HepG2 (cell line): Measurements from ENCODE around the gene SAPCD2. TPM values are rescaled to one million over a fixed set of nuclear protein-coding genes. Genes with fewer than 3 reads are reported as not detected.

Source experiments
- ATAC-seq: fragments of 200-7000 bp; cut with Tn5 transposase; 3 replicates; pipeline ENCODE4 v1.9.1; 2020; ENCODE audit warnings: mild to moderate bottlenecking, moderate library complexity
- BruUV-seq: library from RNA; stranded (reverse); fragments of 400-500 nt; replicated peaks from 2 replicates; lab custom pipeline; 2021; lab: Mats Ljungman, UMichigan
- CTCF ChIA-PET: fragments of 300-600 bp; formaldehyde crosslinking; extraction: SDS; loops from one replicate; lab custom pipeline; 2021; ENCODE audit warnings: low total read pairs, inconsistent platforms, low intra/inter-chr PET ratio; lab: Yijun Ruan, JAX
- POLR2A ChIA-PET: fragments of 350-600 bp; sonication (Branson Sonifier 250); formaldehyde crosslinking; loops from one replicate; lab custom pipeline; 2020; ENCODE audit warnings: antibody characterized with exemption, inconsistent platforms; lab: Yijun Ruan, JAX
- DNase-seq: peaks from one replicate; pipeline ENCODE4 v3.0.0-alpha.2; 2015; ENCODE audit warnings: low spot score
- FAIRE-seq: peaks from 3 replicates; lab custom pipeline; 2011; peaks lifted over from hg19 to GRCh38; lab: Jason Lieb, UNC
- H2AFZ ChIP-seq: one replicate; pipeline ENCODE4 v1.6.1; 2011; ENCODE audit warnings: low read length, inconsistent platforms
- H3K27ac ChIP-seq: fragments of 300-600 bp; 3 replicates; pipeline ENCODE4 v1.8.0; 2011; ENCODE audit warnings: mixed run types, mild to moderate bottlenecking, mixed read lengths, low read length, inconsistent platforms; ENCODE audit not compliant: insufficient read depth; ENCODE audit errors: extremely low read length
- H3K27me3 ChIP-seq, 2 experiments: fragments of 200-600 bp in 1 of 2; 2 replicates in 1 of 2; 3 replicates in 1 of 2; pipeline versions ENCODE4 v1.6.0 to v1.8.0; 2011; ENCODE audit warnings: low read length in 2 of 2, mild to moderate bottlenecking in 2 of 2, moderate library complexity in 2 of 2, inconsistent platforms in 1 of 2; ENCODE audit not compliant: insufficient read depth in 2 of 2, control insufficient read depth in 1 of 2
- H3K36me3 ChIP-seq, 2 experiments: fragments of 200-600 bp in 1 of 2; replicated peaks in 1 of 2; 2 replicates in 1 of 2; 3 replicates in 1 of 2; pipeline versions ENCODE4 v1.5.1 to v1.8.0; 2011; ENCODE audit warnings: low read length in 2 of 2, inconsistent platforms in 1 of 2; ENCODE audit not compliant: insufficient read depth in 2 of 2, control insufficient read depth in 1 of 2
- H3K4me1 ChIP-seq: 2 replicates; pipeline ENCODE4 v1.5.1; 2012; ENCODE audit warnings: low read length, inconsistent platforms; ENCODE audit not compliant: insufficient read depth
- H3K4me2 ChIP-seq: 2 replicates; pipeline ENCODE4 v1.6.0; 2011; ENCODE audit warnings: low read depth, low read length, inconsistent platforms
- H3K4me3 ChIP-seq, 3 experiments: fragments of 200-600 bp in 1 of 3; sonication (generic), shearing (Covaris generic) in 1 of 3; replicated peaks in 1 of 3; 2 replicates each; pipeline ENCODE4 v1.5.1; 2011 to 2016; ENCODE audit warnings: low read length in 3 of 3, inconsistent platforms in 2 of 3, low read depth in 2 of 3, mild to moderate bottlenecking in 2 of 3, control low read depth in 1 of 3, mixed read lengths in 1 of 3; ENCODE audit not compliant: insufficient read depth in 1 of 3
- H3K79me2 ChIP-seq: one replicate; pipeline ENCODE4 v1.6.1; 2011; ENCODE audit warnings: low read length, inconsistent platforms; ENCODE audit not compliant: insufficient read depth
- H3K9ac ChIP-seq: 2 replicates; pipeline ENCODE4 v1.6.0; 2011; ENCODE audit warnings: mild to moderate bottlenecking, low read depth, low read length, inconsistent platforms; ENCODE audit not compliant: insufficient read depth
- H3K9me3 ChIP-seq: 2 replicates; pipeline ENCODE4 v1.5.1; 2012; ENCODE audit warnings: mild to moderate bottlenecking, low read length
- H4K20me1 ChIP-seq: 2 replicates; pipeline ENCODE4 v1.6.0; 2011; ENCODE audit warnings: inconsistent platforms, mild to moderate bottlenecking, low read length, moderate library complexity; ENCODE audit not compliant: insufficient read depth
- ARNTL ChIP-seq: sonication (generic); formaldehyde crosslinking; IDR thresholded peaks from 2 replicates; pipeline ENCODE4 v1.4.0; 2020; ENCODE audit warnings: mild to moderate bottlenecking, missing genetic modification reagents
- EED ChIP-seq: sonication (generic); formaldehyde crosslinking; IDR thresholded peaks from 2 replicates; pipeline ENCODE4 v1.5.0; 2020; ENCODE audit warnings: mild to moderate bottlenecking, missing genetic modification reagents
- GATA4 ChIP-seq: sonication (generic); IDR thresholded peaks from 2 replicates; pipeline ENCODE4 v1.6.1; 2016; ENCODE audit warnings: antibody characterized with exemption, low read depth, borderline replicate concordance
- GFI1 ChIP-seq: sonication (generic); formaldehyde crosslinking; IDR thresholded peaks from 2 replicates; pipeline ENCODE4 v1.5.0; 2020; ENCODE audit warnings: missing genetic modification reagents, mild to moderate bottlenecking, borderline replicate concordance
- HCFC1 ChIP-seq: fragments of 150-350 bp; IDR thresholded peaks from 2 replicates; pipeline ENCODE4 v1.6.1; 2014; ENCODE audit warnings: low read depth, low read length
- LCORL ChIP-seq, 2 experiments: fragments of 450-650 bp in 1 of 2; sonication (generic) in 1 of 2; formaldehyde crosslinking in 1 of 2; IDR thresholded peaks; 2 replicates each; pipeline versions ENCODE4 v1.5.0 to v1.6.1; 2017 to 2020; ENCODE audit warnings: antibody characterized with exemption in 1 of 2, missing genetic modification reagents in 1 of 2
- NFKB2 ChIP-seq: sonication (generic); formaldehyde crosslinking; IDR thresholded peaks from 2 replicates; pipeline ENCODE4 v1.4.0; 2020; ENCODE audit warnings: missing genetic modification reagents, borderline replicate concordance
- PHF8 ChIP-seq: sonication (generic); formaldehyde crosslinking; IDR thresholded peaks from 2 replicates; pipeline ENCODE4 v1.5.0; 2020; ENCODE audit warnings: missing genetic modification reagents
- SP5 ChIP-seq: IDR thresholded peaks from 2 replicates; pipeline ENCODE4 v1.6.1; 2016; ENCODE audit warnings: low read depth, borderline replicate concordance
- TMF1 ChIP-seq: sonication (generic); formaldehyde crosslinking; IDR thresholded peaks from 2 replicates; pipeline ENCODE4 v1.8.1; 2022; ENCODE audit warnings: low read depth, missing genetic modification reagents
- ZBTB42 ChIP-seq: sonication (generic); formaldehyde crosslinking; IDR thresholded peaks from 2 replicates; pipeline ENCODE4 v1.5.0; 2020; ENCODE audit warnings: mild to moderate bottlenecking, missing genetic modification reagents
- ZFX ChIP-seq: sonication (generic); formaldehyde crosslinking; IDR thresholded peaks from 2 replicates; pipeline ENCODE4 v1.4.0; 2020; ENCODE audit warnings: mild to moderate bottlenecking, low read depth, missing genetic modification reagents, moderate library complexity
- ZFY ChIP-seq: sonication (generic); formaldehyde crosslinking; IDR thresholded peaks from 2 replicates; pipeline ENCODE4 v1.4.0; 2020; ENCODE audit warnings: missing genetic modification reagents
- ZGPAT ChIP-seq: IDR thresholded peaks from 2 replicates; pipeline ENCODE4 v1.6.1; 2016; ENCODE audit warnings: mild to moderate bottlenecking
- ZNF136 ChIP-seq: sonication (generic); formaldehyde crosslinking; IDR thresholded peaks from 2 replicates; pipeline ENCODE4 v1.8.1; 2022; ENCODE audit warnings: low read depth, mild to moderate bottlenecking, moderate library complexity, missing genetic modification reagents
- ZNF232 ChIP-seq: sonication (generic); formaldehyde crosslinking; IDR thresholded peaks from 2 replicates; pipeline ENCODE4 v1.4.0; 2020; ENCODE audit warnings: missing genetic modification reagents, borderline replicate concordance
- ZNF33A ChIP-seq: sonication (generic); formaldehyde crosslinking; IDR thresholded peaks from 2 replicates; pipeline ENCODE4 v1.5.1; 2020; ENCODE audit warnings: missing genetic modification reagents, mild to moderate bottlenecking, moderate library complexity, borderline replicate concordance
- ZNF589 ChIP-seq: sonication (generic); formaldehyde crosslinking; conservative IDR thresholded peaks from 2 replicates; pipeline ENCODE4 v1.8.0; 2022; ENCODE audit warnings: mild to moderate bottlenecking, moderate library complexity, missing genetic modification reagents
- ZNF616 ChIP-seq: sonication (generic); formaldehyde crosslinking; IDR thresholded peaks from 2 replicates; pipeline ENCODE4 v1.5.0; 2020; ENCODE audit warnings: low read depth, mild to moderate bottlenecking, missing genetic modification reagents
- WGBS: methylation state at CpG from one replicate; pipeline ENCODE4 v1.1.6; 2017; ENCODE audit warnings: low lambda C conversion rate; 5-methylcytosine and 5-hydroxymethylcytosine counted together
- in situ Hi-C: cut with HindIII; loops from 2 replicates; pipeline ENCODE4 v1.10.0; 2017; ENCODE audit warnings: low pct_unique_long_range_greater_than_20kb; ENCODE audit not compliant: extremely low pct_ligation_motif_present
- intact Hi-C: fragments of 100-400 bp; cut with micrococcal nuclease; formaldehyde crosslinking; loops from one replicate; pipeline ENCODE4 v1.10.0; 2022; ENCODE audit not compliant: unreplicated experiment
- polyA plus RNA-seq, 8 experiments: library from polyadenylated mRNA; depleted of rRNA in 3 of 8; stranded (reverse) in 7 of 8; unstranded in 1 of 8; fragments of >200 nt; fragmentation: Illumina TruSeq in 4 of 8; extraction: Trizol in 4 of 8; gene quantifications; 2 replicates each; pipeline versions ENCODE4 v1.2.1 to v1.2.3, GENCODE V29; 2011 to 2016; ENCODE audit warnings: low read depth in 4 of 8, missing spikeins in 1 of 8, mixed read lengths in 1 of 8; ENCODE audit not compliant: insufficient read depth in 1 of 8
- total RNA-seq, 5 experiments: library from RNA; depleted of rRNA; stranded (reverse); fragments of >200 nt; fragmentation: Illumina TruSeq; extraction: Trizol; gene quantifications; 2 replicates each; pipeline ENCODE4 v1.2.3, GENCODE V29; 2016; ENCODE audit warnings: low read depth in 1 of 5
- TF ChIP-seq, protein P1 (sequence below): sonication (generic); formaldehyde crosslinking; IDR thresholded peaks from 2 replicates; pipeline ENCODE4 v1.5.1; 2020; ENCODE audit warnings: mild to moderate bottlenecking, moderate library complexity, missing genetic modification reagents

SAPCD2 gene
- total and polyA plus RNA-seq, 2 of the 13 experiments (the other 11 are each of a cell fraction or from before 2014, with no cell fraction given), result 21.9 to 42.8 TPM

- Histone ChIP-seq H3K9me3 (no peaks in the 10 kb centered on the region), H3K4me3 (peak within 1 kb of the TSS; percentile 77 to 89 (median 79)), H3K4me2 (peak within 1 kb of the TSS; percentile 98), H3K9ac (peak within 1 kb of the TSS; percentile 87), H2AFZ (no peak within 1 kb of the TSS), H3K4me1 (peaks cover 59% of the 10 kb centered on the region), H3K36me3 (peaks cover 3 to 10% of the 10 kb centered on the region in 2 experiments; a peak in 4 of 5 replicates), H3K27me3 (no peaks in the 10 kb centered on the region; a peak in 1 of 5 replicates), H3K79me2 (peaks cover 6% of the 10 kb centered on the region), H4K20me1 (no peaks in the 10 kb centered on the region), H3K27ac (peak within 1 kb of the TSS; percentile 83)
- ChIA-PET POLR2A (interaction anchor here (0.7 to 6.4 kb wide), 27 partner anchors 10 to 359 kb away, joined by 3 to 105 read pairs (median 7); partner anchors contain the start of genes ENTPD2, NPDC1, RNF208 and SAPCD2), CTCF (interaction anchor here (1.1 kb wide), 1 partner anchor 19 kb away, joined by 5 read pairs; no protein-coding TSS in a partner anchor)
- in situ Hi-C loops, result no loop called here
- peak; percentile 88 for FAIRE-seq
- WGBS, result no CpG with 5 or more reads among the region's 101 CpGs
- BruUV-seq, result no TSS peak
- intact Hi-C loops, result no loop called here
- peak; percentile 97 for DNase-seq
- peak; percentile 87 for ATAC-seq
- peak; percentile 43; the same call in 1 of the 2 replicates for TF ChIP-seq HCFC1
- 0 out of 2 replicates have a peak, but pooled peaks have one; percentile 33 for TF ChIP-seq ZNF616
- 0 out of 2 replicates have a peak, but pooled peaks have one; percentile 25 for TF ChIP-seq GATA4
- TF ChIP-seq ZNF232 (CRISPR knock-in tag), result peak; percentile 14; the same call in 1 of the 2 replicates
- no peak for TF ChIP-seq ZNF33A
- TF ChIP-seq ZFY (CRISPR knock-in tag), result peak; percentile 84
- TF ChIP-seq, protein P1, sequence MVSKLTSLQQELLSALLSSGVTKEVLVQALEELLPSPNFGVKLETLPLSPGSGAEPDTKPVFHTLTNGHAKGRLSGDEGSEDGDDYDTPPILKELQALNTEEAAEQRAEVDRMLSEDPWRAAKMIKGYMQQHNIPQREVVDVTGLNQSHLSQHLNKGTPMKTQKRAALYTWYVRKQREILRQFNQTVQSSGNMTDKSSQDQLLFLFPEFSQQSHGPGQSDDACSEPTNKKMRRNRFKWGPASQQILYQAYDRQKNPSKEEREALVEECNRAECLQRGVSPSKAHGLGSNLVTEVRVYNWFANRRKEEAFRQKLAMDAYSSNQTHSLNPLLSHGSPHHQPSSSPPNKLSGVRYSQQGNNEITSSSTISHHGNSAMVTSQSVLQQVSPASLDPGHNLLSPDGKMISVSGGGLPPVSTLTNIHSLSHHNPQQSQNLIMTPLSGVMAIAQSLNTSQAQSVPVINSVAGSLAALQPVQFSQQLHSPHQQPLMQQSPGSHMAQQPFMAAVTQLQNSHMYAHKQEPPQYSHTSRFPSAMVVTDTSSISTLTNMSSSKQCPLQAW, result peak; percentile 67
- no peak for TF ChIP-seq LCORL (IDR thresholded peaks at IDR 0.05)
- TF ChIP-seq LCORL (CRISPR knock-in tag; IDR thresholded peaks at IDR 0.05), result peak; percentile 59
- 0 out of 2 replicates have a peak, but pooled peaks have one; percentile 4 for TF ChIP-seq ZNF589
- peak; percentile 76; the same call in 1 of the 2 replicates for TF ChIP-seq ZBTB42
- TF ChIP-seq ZFX, result peak; percentile 72
- peak; percentile 66 for TF ChIP-seq SP5 (CRISPR knock-in tag)
- no peak for TF ChIP-seq GFI1 (CRISPR knock-in tag)
- TF ChIP-seq NFKB2 (CRISPR knock-in tag), result peak; percentile 59; the same call in 1 of the 2 replicates
- peak; percentile 74 for TF ChIP-seq PHF8
- 0 out of 2 replicates have a peak, but pooled peaks have one; percentile 68 for TF ChIP-seq ZNF136 (CRISPR knock-in tag)
- peak; percentile 92 for TF ChIP-seq ARNTL (CRISPR knock-in tag)
- TF ChIP-seq TMF1 (CRISPR knock-in tag), result peak; percentile 42; the same call in 1 of the 2 replicates
- TF ChIP-seq ZGPAT, result peak; percentile 86
- no peak for TF ChIP-seq EED (CRISPR knock-in tag)
Measured at GRCh38 chr9:137086531-137087408, 16.4 kb upstream of the SAPCD2 start, which contains the start of gene MAN1B1. TSS of gene MAN1B1 (plus strand) at chr9:137086985. CDS start at chr9:137087000, 15 bp downstream.
